Stomach (tissue), 9 donors: ENCODE data around the gene CA12. TPM values are rescaled to one million over a fixed set of nuclear protein-coding genes. Genes with fewer than 3 reads are reported as not detected.

Experiments used
- DNase-seq, 2 donors: peaks; one replicate each; pipeline versions ENCODE4 v3.0.0 to v3.0.0-alpha.2; 2013 to 2019
- H3K27ac ChIP-seq, 5 donors: fragments of 200-600 bp in 4 of 5; sonication (generic) in 4 of 5; one replicate each; pipeline ENCODE4 v1.5.1; 2013 to 2019; ENCODE audit warnings: mild to moderate bottlenecking in 1 of 5, moderate library complexity in 1 of 5
- H3K27me3 ChIP-seq, 3 donors: fragments of 200-600 bp; sonication (generic); one replicate each; pipeline ENCODE4 v1.5.1; 2017 to 2019; ENCODE audit warnings: mixed run types in 1 of 3
- H3K36me3 ChIP-seq, 4 donors: fragments of 200-600 bp; sonication (generic); 1 replicate in 3 of 4; 2 replicates in 1 of 4; pipeline ENCODE4 v1.5.1; 2016 to 2019
- H3K4me1 ChIP-seq, 4 donors: fragments of 200-600 bp; sonication (generic); one replicate each; pipeline ENCODE4 v1.5.1; 2016 to 2019
- H3K4me3 ChIP-seq, 4 donors: fragments of 200-600 bp; sonication (generic) in 3 of 4; one replicate each; pipeline ENCODE4 v1.5.1; 2016 to 2019; ENCODE audit warnings: mild to moderate bottlenecking in 1 of 4
- H3K9me3 ChIP-seq, 4 donors: fragments of 200-600 bp; sonication (generic); one replicate each; pipeline ENCODE4 v1.5.1; 2016 to 2019
- EP300 ChIP-seq: sonication (generic); formaldehyde crosslinking; IDR thresholded peaks from one replicate; pipeline ENCODE4 v1.6.1; 2017; ENCODE audit warnings: antibody characterized with exemption
- POLR2A ChIP-seq, 4 donors: fragments of 450-650 bp; IDR thresholded peaks; one replicate each; pipeline ENCODE4 v1.6.1; 2016; ENCODE audit warnings: antibody characterized with exemption in 4 of 4, control low read depth in 2 of 4, mild to moderate bottlenecking in 1 of 4, moderate library complexity in 1 of 4
- POLR2AphosphoS5 ChIP-seq, 3 donors: sonication (generic); formaldehyde crosslinking; IDR thresholded peaks; one replicate each; pipeline ENCODE4 v1.6.1; 2016; ENCODE audit warnings: antibody characterized with exemption in 3 of 3
- WGBS, 5 donors: extraction: QIAGEN DNeasy Blood & Tissue Kit in 3 of 5; methylation state at CpG; one replicate each; pipeline versions ENCODE4 v1.1.5 to v1.1.7; 2013 to 2018; 5-methylcytosine and 5-hydroxymethylcytosine counted together
- intact Hi-C: fragments of 100-400 bp; cut with DNase I; formaldehyde crosslinking; loops from one replicate; pipeline ENCODE4 v1.15.1; 2023; ENCODE audit warnings: low total_unique reads
- polyA plus RNA-seq, 3 donors: library from polyadenylated mRNA; stranded (reverse); fragments of 200-250 nt; gene quantifications; one replicate each; pipeline ENCODE4 v1.2.3, GENCODE V29; 2013
- total RNA-seq, 5 donors: library from RNA; depleted of rRNA; stranded (reverse); fragments of >200 nt; gene quantifications; one replicate each; pipeline versions ENCODE4 v1.1.0 to v1.2.3, GENCODE V29; 2014 to 2016
- TF ChIP-seq, protein P1 (sequence below), 7 experiments: fragments of 450-650 bp in 4 of 7; fragments of 200-600 bp in 3 of 7; sonication (generic) in 3 of 7; IDR thresholded peaks; one replicate each; pipeline ENCODE4 v1.5.1; 2016 to 2019; ENCODE audit warnings: antibody characterized with exemption in 7 of 7, control low read depth in 2 of 7, mild to moderate bottlenecking in 1 of 7
- donor health status: healthy with polysubstance abuse.
- donor health status: Bipolar disorder and iron deficiency.
- donor health status: healthy.

CA12 gene
- total and polyA plus RNA-seq, 8 donors: 0.46 to 58.8 (median 7.7) TPM

GRCh38 chr15:63335543-63336240, 46.0 kb downstream of the CA12 start:
- WGBS, 5 donors: 82 to 88% (median 87%) methylated on average over 8 of the region's 8 CpGs
- TF ChIP-seq POLR2AphosphoS5 (IDR thresholded peaks at IDR 0.05) (no peak), EP300 (no peak)
- TF ChIP-seq, protein P1, sequence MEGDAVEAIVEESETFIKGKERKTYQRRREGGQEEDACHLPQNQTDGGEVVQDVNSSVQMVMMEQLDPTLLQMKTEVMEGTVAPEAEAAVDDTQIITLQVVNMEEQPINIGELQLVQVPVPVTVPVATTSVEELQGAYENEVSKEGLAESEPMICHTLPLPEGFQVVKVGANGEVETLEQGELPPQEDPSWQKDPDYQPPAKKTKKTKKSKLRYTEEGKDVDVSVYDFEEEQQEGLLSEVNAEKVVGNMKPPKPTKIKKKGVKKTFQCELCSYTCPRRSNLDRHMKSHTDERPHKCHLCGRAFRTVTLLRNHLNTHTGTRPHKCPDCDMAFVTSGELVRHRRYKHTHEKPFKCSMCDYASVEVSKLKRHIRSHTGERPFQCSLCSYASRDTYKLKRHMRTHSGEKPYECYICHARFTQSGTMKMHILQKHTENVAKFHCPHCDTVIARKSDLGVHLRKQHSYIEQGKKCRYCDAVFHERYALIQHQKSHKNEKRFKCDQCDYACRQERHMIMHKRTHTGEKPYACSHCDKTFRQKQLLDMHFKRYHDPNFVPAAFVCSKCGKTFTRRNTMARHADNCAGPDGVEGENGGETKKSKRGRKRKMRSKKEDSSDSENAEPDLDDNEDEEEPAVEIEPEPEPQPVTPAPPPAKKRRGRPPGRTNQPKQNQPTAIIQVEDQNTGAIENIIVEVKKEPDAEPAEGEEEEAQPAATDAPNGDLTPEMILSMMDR (IDR thresholded peaks at IDR 0.05): no peak
- Histone ChIP-seq H3K9me3 (no peaks in the 10 kb centered on the region), H3K4me1 (no peaks in the 10 kb centered on the region), H3K27ac (no peak overlapping the region), H3K36me3 (no peaks in the 10 kb centered on the region), H3K27me3 (peaks cover 0 to 3% (median 0%) of the 10 kb centered on the region in 3 donors), H3K4me3 (no peak overlapping the region)
- intact Hi-C loops: no loop called here
- DNase-seq: no peak

DNA sequence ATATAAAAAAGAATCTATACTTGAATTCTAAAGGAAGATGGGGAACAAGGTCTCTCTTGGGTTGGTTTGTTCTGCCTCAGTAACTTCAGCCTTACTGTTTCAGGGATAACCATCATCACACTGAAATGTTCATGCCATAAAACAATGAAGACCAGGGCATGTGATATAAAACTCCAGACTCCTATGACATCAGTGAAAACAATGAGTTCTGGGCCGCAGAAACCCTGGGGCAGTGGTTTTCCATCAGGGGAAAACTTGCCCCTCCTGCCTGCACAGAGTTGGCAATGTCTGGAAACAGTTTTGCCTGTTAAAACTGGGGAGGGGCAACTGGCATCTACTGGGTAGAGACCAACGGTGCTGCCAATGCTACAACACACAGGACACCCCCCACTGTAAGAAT, 46.8 kb downstream of the CA12 start:
- no peak for TF ChIP-seq POLR2AphosphoS5 (IDR thresholded peaks at IDR 0.05)
- TF ChIP-seq POLR2A (IDR thresholded peaks at IDR 0.05): no peak
- TF ChIP-seq EP300: no peak
- TF ChIP-seq, protein P1 (IDR thresholded peaks at IDR 0.05): no peak
- H3K36me3 ChIP-seq: no peaks in the 10 kb centered on the region
- no peak for DNase-seq
- no peak overlapping the region for H3K27ac ChIP-seq
- no peaks in the 10 kb centered on the region for H3K9me3 ChIP-seq
- WGBS, 5 donors: 60 to 91% (median 81%) methylated on average over 2 of the region's 2 CpGs
- H3K4me1 ChIP-seq: no peaks in the 10 kb centered on the region
- no peak overlapping the region for H3K4me3 ChIP-seq
- intact Hi-C loops: no loop called here
- no peaks in the 10 kb centered on the region for H3K27me3 ChIP-seq

DNA sequence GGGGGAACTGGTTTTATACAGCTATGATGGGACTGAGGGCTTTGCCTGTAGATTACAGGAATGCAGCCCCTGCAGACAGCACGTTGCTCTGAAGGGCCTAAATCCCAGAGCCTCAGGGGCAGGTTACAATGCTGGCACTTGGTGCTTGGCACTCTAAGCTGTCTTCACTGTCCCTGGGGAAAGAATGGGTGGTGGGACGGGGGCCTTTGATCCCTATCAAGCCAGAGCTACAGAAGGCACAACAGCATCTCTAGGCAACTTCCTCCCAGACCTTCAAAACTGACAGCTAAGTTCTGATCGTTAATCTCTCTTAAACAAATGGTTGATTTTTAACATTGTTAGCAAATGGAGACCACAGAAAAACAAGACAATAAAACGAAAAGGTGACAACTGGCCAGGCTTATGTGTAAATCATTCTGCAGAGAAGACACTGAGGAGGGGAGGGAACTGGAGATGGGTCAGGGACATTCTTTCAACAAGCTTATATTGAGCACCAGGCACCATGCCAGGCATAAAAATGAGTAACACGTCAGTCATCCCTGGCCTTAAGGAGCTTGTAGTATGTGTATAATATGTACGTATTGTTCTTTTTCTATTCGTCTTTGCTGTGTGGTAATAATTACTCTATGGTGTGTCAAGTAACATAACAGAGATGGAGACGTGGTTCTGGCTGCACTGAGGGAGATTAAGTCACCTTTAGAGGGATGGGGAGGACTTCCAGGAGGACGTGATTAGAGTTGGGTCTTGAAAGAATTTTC, 49.1 kb downstream of the CA12 start:
- WGBS, 5 donors: 54 to 60% (median 55%) methylated on average over 9 of the region's 9 CpGs
- no peaks in the 10 kb centered on the region for H3K36me3 ChIP-seq

DNA sequence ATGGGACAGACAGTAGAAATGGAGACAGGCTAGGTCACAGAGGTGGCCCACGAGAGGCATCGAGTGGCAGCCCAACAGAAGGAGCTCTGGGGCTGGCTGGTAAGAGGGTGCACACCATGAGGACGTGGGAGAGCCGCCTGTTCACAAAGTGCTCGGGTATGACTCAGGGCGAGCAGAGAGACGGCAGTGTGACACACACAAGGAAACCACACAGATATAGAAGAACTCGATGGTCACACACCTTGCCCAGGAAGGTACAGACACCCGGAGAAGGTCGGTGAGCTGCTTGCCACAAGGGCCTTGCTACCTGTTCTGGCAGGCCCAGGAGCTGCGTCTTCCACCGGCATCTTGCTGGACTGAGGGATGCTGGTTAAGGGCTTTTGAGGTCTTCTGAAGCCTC, 50.2 kb downstream of the CA12 start:
- no peaks in the 10 kb centered on the region for H3K4me1 ChIP-seq
- H3K4me3 ChIP-seq: no peak overlapping the region
- no peaks in the 10 kb centered on the region for H3K36me3 ChIP-seq
- TF ChIP-seq, protein P1 (IDR thresholded peaks at IDR 0.05): no peak
- DNase-seq: no peak
- no peaks in the 10 kb centered on the region for H3K9me3 ChIP-seq
- 79 to 93% (median 85%) methylated on average over 12 of the region's 12 CpGs for WGBS, 5 donors
- H3K27me3 ChIP-seq: no peaks in the 10 kb centered on the region
- H3K27ac ChIP-seq: no peak overlapping the region
- intact Hi-C loops: no loop called here

More for the DNA sequence above, 49.1 kb downstream of the CA12 start:
- Histone ChIP-seq H3K4me1 (no peaks in the 10 kb centered on the region), H3K4me3 (no peak overlapping the region), H3K27ac (no peak overlapping the region), H3K27me3 (no peaks in the 10 kb centered on the region), H3K9me3 (no peaks in the 10 kb centered on the region)
- TF ChIP-seq POLR2A (IDR thresholded peaks at IDR 0.05): no peak
- TF ChIP-seq POLR2AphosphoS5 (IDR thresholded peaks at IDR 0.05): no peak
- no peak for TF ChIP-seq EP300
- TF ChIP-seq, protein P1 (IDR thresholded peaks at IDR 0.05): no peak
- intact Hi-C loops: no loop called here
- no peak for DNase-seq
